ENCODE data around the gene CD9. TPM values are rescaled to one million over a fixed set of nuclear protein-coding genes. Genes with fewer than 3 reads are reported as not detected.

CD9 gene
- total RNA-seq, 2 donors from 2014 or later = 33.5 to 99.1 TPM

DNA sequence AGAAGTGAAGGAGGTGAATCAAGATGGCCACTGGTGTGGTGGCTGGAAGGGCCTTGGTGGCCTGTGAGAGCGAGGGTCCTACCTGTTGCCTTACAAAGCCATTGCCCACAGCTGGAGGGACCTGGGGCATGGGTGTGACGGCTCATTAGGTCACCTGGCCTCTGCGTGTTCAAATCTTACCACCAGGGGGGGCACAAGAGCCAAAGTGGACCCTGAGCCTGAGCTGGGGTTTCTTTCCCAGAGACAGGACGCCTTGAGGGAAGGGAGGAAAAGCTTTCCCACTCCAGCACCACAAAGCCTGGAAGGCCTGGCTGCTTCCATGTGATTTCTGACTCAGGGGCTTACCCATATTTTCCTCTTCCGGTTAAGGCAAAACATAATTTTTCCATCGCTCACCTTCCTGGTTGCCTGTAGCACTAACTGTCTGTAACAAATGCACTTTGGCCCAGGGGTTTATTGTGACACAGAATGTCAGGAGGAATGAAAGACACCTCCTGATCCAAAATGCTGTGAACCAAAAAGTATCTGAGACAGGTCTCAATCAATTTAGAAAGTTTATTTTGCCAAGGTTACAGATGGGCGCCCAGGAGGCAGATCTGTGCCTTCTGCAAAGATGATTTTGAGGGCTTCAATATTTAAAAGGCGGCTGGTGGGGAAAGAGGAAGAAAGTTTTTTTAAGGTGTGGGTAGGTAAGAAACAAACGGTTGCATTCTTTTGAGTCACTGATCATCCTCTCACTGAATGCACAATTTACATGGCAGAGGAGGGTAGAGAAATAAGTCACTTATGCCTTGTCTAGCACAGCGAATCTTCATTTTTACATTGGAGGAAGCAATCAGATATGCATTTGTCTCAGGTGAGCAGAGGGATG, 4.3 kb upstream of the CD9 start:
- WGBS, 2 experiments (ENCODE audit: insufficient coverage in 1 of 2, insufficient read length in 1 of 2) = 42 to 66% methylated on average over 6 to 10 of the region's 10 CpGs
- Mint-ChIP-seq H3K9me3 (peaks cover 4% of the 10 kb centered on the region), H3K4me1 (peaks cover 57% of the 10 kb centered on the region), H3K4me3 (no peak overlapping the region), H3K36me3 (ENCODE audit: low read depth) (no peaks in the 10 kb centered on the region), H3K27me3 (ENCODE audit: insufficient read depth) (peaks cover 16% of the 10 kb centered on the region), H3K27ac (peak overlapping the region; percentile 9)
- TF ChIP-seq, protein P1, sequence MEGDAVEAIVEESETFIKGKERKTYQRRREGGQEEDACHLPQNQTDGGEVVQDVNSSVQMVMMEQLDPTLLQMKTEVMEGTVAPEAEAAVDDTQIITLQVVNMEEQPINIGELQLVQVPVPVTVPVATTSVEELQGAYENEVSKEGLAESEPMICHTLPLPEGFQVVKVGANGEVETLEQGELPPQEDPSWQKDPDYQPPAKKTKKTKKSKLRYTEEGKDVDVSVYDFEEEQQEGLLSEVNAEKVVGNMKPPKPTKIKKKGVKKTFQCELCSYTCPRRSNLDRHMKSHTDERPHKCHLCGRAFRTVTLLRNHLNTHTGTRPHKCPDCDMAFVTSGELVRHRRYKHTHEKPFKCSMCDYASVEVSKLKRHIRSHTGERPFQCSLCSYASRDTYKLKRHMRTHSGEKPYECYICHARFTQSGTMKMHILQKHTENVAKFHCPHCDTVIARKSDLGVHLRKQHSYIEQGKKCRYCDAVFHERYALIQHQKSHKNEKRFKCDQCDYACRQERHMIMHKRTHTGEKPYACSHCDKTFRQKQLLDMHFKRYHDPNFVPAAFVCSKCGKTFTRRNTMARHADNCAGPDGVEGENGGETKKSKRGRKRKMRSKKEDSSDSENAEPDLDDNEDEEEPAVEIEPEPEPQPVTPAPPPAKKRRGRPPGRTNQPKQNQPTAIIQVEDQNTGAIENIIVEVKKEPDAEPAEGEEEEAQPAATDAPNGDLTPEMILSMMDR (conservative IDR thresholded peaks at IDR 0.05) = peak; percentile 100
- Histone ChIP-seq H3K27ac (ENCODE audit: low read depth, low read length) (no peak overlapping the region), H3K9ac (ENCODE audit: extremely low read depth, low read length, poor library complexity, severe bottlenecking) (no peak overlapping the region), H3K4me1 (ENCODE audit: control insufficient read depth, insufficient read depth, low read length) (no peaks in the 10 kb centered on the region), H3K36me3 (ENCODE audit: control insufficient read depth, insufficient read depth, low read length) (no peaks in the 10 kb centered on the region), H3K4me3 (ENCODE audit: low read length) (no peak overlapping the region), H3K9me3 (ENCODE audit: control insufficient read depth, low read length) (no peaks in the 10 kb centered on the region), H3K27me3 (ENCODE audit: control insufficient read depth, insufficient read depth, low read length, poor library complexity, severe bottlenecking) (peaks cover 22% of the 10 kb centered on the region)
- DNase-seq = peak; percentile 100

DNA sequence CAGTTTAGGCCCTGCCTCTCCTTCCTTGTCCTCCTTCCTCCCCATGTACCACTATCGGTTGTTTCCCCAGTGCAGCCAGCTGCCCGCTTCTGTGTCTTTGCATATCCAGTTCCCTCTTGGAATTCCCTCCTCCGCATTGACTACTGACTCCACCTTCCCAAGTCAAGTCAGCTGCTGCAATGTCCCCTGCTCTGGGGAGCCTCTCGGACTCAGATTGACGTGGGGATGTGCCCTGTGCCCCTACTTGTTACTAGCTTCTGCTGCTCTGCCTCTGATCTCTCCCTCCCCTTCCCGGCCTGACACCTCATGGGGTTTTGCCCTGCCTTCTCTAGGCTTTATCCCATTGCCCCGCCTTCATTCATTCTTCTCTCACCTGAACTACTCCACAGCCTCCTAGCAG, 2.1 kb upstream of the CD9 start:
- no peak overlapping the region for H3K27ac ChIP-seq (ENCODE audit: low read depth, low read length)
- peaks cover 52% of the 10 kb centered on the region for H3K4me1 Mint-ChIP-seq
- TF ChIP-seq, protein P1 (conservative IDR thresholded peaks at IDR 0.05) = no peak
- DNase-seq = peak; percentile 88
- no peaks in the 10 kb centered on the region for H3K36me3 ChIP-seq (ENCODE audit: control insufficient read depth, insufficient read depth, low read length)
- peaks cover 43% of the 10 kb centered on the region for H3K27me3 ChIP-seq (ENCODE audit: control insufficient read depth, insufficient read depth, low read length, poor library complexity, severe bottlenecking)
- H3K36me3 Mint-ChIP-seq (ENCODE audit: low read depth) = no peaks in the 10 kb centered on the region
- 47 to 51% methylated on average over 7 of the region's 7 CpGs for WGBS, 2 experiments (ENCODE audit: insufficient coverage in 1 of 2, insufficient read length in 1 of 2)
- H3K4me1 ChIP-seq (ENCODE audit: control insufficient read depth, insufficient read depth, low read length) = no peaks in the 10 kb centered on the region
- peak overlapping the region; percentile 67 for H3K4me3 Mint-ChIP-seq
- peak overlapping the region; percentile 31 for H3K27ac Mint-ChIP-seq
- H3K4me3 ChIP-seq (ENCODE audit: low read length) = no peak overlapping the region
- H3K9me3 ChIP-seq (ENCODE audit: control insufficient read depth, low read length) = no peaks in the 10 kb centered on the region
- H3K9me3 Mint-ChIP-seq = no peaks in the 10 kb centered on the region
- peaks cover 18% of the 10 kb centered on the region for H3K27me3 Mint-ChIP-seq (ENCODE audit: insufficient read depth)
- H3K9ac ChIP-seq (ENCODE audit: extremely low read depth, low read length, poor library complexity, severe bottlenecking) = no peak overlapping the region

DNA sequence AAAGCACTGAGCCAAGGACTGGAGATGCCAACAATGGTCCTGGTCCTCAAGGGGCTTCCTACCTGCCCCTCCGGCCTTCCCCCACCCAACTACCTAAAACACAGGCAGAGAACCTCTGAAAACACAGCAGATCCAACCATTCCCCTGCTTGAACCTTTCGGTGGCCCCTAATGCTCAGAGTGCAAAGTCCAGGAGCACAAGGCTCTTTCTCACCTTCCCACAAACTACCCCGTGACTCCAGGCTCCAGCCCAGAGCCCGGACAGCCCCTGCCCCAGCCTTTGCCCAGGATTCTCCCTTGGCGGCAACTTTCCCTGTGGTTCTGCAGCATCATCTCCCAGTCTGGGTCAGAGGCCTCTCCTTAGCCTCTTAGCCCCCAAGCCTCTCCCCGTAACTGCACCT, 1.6 kb upstream of the CD9 start:
- Mint-ChIP-seq H3K36me3 (ENCODE audit: low read depth) (no peaks in the 10 kb centered on the region), H3K9me3 (no peaks in the 10 kb centered on the region), H3K27ac (peak overlapping the region; percentile 31), H3K27me3 (ENCODE audit: insufficient read depth) (peaks cover 18% of the 10 kb centered on the region), H3K4me1 (peaks cover 47% of the 10 kb centered on the region), H3K4me3 (peak overlapping the region; percentile 67)
- H3K27ac ChIP-seq (ENCODE audit: low read depth, low read length) = no peak overlapping the region
- H3K4me1 ChIP-seq (ENCODE audit: control insufficient read depth, insufficient read depth, low read length) = no peaks in the 10 kb centered on the region
- H3K4me3 ChIP-seq (ENCODE audit: low read length) = no peak overlapping the region
- DNase-seq = no peak
- peaks cover 43% of the 10 kb centered on the region for H3K27me3 ChIP-seq (ENCODE audit: control insufficient read depth, insufficient read depth, low read length, poor library complexity, severe bottlenecking)
- H3K9me3 ChIP-seq (ENCODE audit: control insufficient read depth, low read length) = no peaks in the 10 kb centered on the region
- H3K9ac ChIP-seq (ENCODE audit: extremely low read depth, low read length, poor library complexity, severe bottlenecking) = no peak overlapping the region
- WGBS, 2 experiments (ENCODE audit: insufficient coverage in 1 of 2, insufficient read length in 1 of 2) = 66 to 90% methylated on average over 2 to 6 of the region's 6 CpGs
- no peaks in the 10 kb centered on the region for H3K36me3 ChIP-seq (ENCODE audit: control insufficient read depth, insufficient read depth, low read length)
- TF ChIP-seq, protein P1 (conservative IDR thresholded peaks at IDR 0.05) = no peak

All from endodermal cell (in vitro differentiated cells).